HFF-Myc (cell line): ENCODE measurements around the gene TCERG1L.

Experiments
- DNase-seq: peaks from one replicate; pipeline ENCODE4 v3.0.0-alpha.2; 2011; ENCODE audit warnings: low read depth; ENCODE audit errors: extremely low read depth
- H3K4me3 ChIP-seq: replicated peaks from 2 replicates; pipeline ENCODE4 v1.5.1; 2011; ENCODE audit warnings: low read depth, mild to moderate bottlenecking, control low read depth, low read length
- CTCF ChIP-seq: IDR thresholded peaks from 2 replicates; pipeline ENCODE4 v1.5.1; 2012; ENCODE audit warnings: mild to moderate bottlenecking, low read depth, low read length, control low read depth; ENCODE audit errors: missing control alignments

Gene TCERG1L

GRCh38 chr10:131077724-131078123 lies 233.8 kb downstream of the TCERG1L start:
- no peak for TF ChIP-seq CTCF
- DNase-seq: no peak
- no peak overlapping the region for H3K4me3 ChIP-seq

DNA sequence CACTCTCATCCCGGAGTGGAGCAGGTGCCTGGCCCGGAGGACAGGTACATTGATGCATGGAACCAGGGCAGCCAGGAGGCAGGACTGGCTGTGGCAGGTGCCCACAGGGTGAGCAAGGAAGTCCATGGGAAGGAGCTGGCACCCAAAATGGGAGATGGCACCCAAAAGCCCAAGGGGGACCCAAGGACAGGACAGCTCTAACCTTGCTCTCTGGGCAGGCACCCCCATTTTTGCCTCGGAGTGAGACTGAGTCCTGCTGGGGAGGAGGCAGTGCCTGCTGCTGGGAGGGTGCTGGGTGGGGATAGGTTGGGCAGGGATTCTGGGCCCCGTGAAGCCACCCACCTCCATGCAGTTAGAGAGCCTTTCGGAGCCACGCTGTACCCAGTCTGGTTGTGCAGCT lies 234.5 kb downstream of the TCERG1L start:
- no peak for DNase-seq

DNA sequence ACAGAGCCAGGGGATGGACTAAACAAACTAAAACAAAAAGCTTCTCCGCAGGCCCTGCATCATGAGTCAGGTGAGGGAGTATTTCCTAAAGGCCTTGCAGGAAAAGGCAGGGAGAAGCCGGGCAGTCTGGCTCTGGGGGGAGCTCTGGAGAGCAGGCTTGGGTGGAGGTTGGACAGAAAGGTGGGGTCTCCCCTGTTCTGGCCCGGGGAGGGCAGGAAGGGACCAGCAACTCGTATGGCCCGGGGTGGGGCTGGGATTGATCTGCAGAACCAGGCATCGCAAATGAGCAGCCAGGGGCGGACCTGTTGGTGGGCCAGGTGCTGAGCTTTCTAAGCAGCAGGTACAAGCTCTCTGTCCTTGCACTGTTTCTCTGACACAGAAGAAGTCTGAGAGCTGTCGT lies 235.2 kb downstream of the TCERG1L start:
- TF ChIP-seq CTCF: no peak
- DNase-seq: no peak
- no peak overlapping the region for H3K4me3 ChIP-seq

More for the DNA sequence above, 234.5 kb downstream of the TCERG1L start:
- no peak overlapping the region for H3K4me3 ChIP-seq
- TF ChIP-seq CTCF: no peak

GRCh38 chr10:131075218-131075770 lies 236.2 kb downstream of the TCERG1L start:
- no peak for TF ChIP-seq CTCF
- DNase-seq: no peak
- no peak overlapping the region for H3K4me3 ChIP-seq

- no peak overlapping the region for H3K4me3 ChIP-seq
- DNase-seq: no peak
- TF ChIP-seq CTCF: no peak
Observed at GRCh38 chr10:131074682-131075081, 236.8 kb downstream of the TCERG1L start.

DNA sequence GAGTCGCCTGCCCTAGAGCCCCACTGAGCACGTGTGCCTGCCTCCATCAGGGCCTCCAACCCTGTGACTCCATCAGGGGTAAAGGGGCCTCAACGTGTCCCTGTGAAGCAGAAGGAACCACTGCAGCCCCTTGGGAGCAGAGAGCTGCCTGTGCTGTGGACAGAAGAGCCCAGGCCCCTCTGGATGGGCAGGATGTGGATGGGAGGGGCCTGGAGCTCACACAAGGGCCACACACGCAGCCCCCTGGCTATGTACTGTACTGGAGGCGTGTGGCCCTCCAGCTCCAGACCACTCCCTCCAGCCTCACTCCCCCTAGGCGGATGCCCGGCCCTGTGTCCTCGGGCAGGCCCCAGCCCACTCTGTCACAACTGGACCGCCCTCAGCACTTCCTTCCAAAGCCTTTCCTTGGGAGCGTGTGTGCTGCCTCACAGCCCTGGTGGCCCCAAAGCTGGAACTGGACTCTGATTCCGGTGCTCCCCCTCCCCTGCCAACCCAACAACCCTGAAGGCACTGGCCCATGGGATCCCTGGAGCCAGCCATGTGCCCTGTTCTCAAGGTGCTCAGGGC lies 238.0 kb downstream of the TCERG1L start:
- no peak for TF ChIP-seq CTCF
- H3K4me3 ChIP-seq: no peak overlapping the region
- DNase-seq: no peak
